ENCODE data around the gene TBXAS1. TPM values are rescaled to one million over a fixed set of nuclear protein-coding genes. Genes with fewer than 3 reads are reported as not detected.

The TBXAS1 gene
- total RNA-seq, 4 donors from 2014 or later, result 23.0 to 128 (median 47.3) TPM

DNA sequence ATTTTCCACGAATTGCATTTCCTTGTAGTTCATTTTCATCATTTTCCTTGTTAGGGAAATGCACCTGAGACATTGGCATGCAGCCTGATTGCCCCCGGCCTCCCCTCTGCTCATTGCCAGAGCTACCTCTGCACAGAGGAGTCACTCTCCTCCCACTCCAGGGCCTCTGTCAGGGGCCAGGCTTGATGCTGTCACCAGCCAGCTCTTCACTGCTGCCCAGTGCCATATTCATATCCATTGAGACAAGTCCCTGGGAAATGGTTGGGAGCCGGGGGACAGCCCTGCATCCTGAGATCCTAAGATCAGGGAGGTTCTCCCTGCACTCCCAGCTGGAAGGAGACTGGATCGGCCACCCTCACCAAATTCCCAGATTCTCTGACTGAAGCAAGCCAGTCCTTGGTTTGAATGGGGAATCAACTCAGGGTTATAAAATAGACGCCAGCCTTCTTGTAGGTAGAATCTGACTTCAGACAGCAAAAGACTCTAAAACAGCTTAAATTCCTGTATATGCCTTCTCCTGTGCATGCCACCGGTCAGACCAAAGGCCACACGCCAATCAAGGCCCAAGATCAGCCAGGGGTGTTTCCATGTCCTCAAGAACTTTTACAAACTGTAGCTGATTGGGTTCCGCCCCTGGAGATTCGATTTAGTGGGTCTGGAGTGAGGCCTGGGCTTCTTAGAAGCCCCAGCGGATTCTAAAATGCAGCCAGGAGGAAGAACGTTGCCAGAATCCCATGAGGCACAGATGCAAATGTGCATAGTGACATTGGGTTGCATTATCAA, 147.2 kb downstream of the TBXAS1 start:
- TF ChIP-seq, protein P1, sequence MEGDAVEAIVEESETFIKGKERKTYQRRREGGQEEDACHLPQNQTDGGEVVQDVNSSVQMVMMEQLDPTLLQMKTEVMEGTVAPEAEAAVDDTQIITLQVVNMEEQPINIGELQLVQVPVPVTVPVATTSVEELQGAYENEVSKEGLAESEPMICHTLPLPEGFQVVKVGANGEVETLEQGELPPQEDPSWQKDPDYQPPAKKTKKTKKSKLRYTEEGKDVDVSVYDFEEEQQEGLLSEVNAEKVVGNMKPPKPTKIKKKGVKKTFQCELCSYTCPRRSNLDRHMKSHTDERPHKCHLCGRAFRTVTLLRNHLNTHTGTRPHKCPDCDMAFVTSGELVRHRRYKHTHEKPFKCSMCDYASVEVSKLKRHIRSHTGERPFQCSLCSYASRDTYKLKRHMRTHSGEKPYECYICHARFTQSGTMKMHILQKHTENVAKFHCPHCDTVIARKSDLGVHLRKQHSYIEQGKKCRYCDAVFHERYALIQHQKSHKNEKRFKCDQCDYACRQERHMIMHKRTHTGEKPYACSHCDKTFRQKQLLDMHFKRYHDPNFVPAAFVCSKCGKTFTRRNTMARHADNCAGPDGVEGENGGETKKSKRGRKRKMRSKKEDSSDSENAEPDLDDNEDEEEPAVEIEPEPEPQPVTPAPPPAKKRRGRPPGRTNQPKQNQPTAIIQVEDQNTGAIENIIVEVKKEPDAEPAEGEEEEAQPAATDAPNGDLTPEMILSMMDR (IDR thresholded peaks at IDR 0.05; ENCODE audit: low read depth), result no peak

DNA sequence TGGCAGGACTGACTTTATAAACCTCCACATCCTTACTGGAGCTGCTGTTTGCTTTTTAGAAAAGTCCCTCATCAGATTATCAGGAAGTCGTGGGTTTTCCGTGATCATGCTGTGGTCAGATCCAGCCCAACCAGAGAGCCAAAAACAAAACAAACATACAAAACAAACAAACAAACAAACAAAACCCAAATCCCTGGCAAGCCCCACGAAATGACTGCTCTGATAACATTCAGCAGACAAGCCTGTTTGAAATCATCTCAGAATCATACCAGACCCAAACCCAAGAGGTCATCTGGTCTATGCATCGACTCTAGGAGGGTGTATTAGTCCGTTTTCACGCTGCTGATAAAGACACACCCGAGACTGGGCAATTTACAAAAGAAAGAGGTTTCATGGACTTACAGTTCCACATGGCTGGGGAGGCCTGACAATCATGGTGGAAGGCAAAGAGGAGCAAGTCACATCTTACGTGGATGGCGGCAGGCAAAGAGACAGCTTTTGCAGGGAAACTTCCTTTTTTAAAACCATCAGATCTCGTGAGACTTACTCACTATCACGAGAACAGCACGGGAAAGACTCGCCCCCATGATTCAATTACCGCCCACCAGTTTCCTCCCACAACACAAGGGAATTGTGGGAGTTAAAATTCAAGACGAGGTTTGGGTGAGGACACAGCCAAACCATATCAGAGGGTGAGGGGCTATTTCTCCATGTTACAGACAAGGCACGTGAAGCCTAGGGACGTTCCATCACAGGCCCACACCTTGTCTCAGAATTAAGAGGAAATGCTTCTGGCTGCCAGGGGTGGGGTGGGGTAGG, 148.0 kb downstream of the TBXAS1 start:
- TF ChIP-seq, protein P1 (IDR thresholded peaks at IDR 0.05; ENCODE audit: low read depth), result no peak

DNA sequence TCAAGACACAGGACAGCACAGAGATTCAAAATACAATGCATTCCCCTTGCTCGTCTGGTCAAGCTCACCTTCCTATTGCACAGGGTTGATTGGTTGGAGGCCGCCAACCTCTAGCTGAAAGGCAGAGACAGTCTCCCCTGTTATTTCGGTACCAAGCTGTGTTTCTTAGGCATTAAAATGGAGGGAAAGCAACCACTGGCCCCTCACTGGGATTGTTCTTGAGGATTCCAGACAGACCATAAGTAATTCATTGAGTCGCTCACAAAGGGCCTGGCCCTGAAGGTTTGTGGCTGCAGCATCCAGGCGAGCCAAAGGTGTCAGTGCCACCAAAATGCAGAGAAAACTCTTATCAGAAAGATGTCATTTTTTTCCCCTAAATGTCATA, 152.4 kb downstream of the TBXAS1 start:
- TF ChIP-seq, protein P1 (IDR thresholded peaks at IDR 0.05; ENCODE audit: low read depth), result no peak

DNA sequence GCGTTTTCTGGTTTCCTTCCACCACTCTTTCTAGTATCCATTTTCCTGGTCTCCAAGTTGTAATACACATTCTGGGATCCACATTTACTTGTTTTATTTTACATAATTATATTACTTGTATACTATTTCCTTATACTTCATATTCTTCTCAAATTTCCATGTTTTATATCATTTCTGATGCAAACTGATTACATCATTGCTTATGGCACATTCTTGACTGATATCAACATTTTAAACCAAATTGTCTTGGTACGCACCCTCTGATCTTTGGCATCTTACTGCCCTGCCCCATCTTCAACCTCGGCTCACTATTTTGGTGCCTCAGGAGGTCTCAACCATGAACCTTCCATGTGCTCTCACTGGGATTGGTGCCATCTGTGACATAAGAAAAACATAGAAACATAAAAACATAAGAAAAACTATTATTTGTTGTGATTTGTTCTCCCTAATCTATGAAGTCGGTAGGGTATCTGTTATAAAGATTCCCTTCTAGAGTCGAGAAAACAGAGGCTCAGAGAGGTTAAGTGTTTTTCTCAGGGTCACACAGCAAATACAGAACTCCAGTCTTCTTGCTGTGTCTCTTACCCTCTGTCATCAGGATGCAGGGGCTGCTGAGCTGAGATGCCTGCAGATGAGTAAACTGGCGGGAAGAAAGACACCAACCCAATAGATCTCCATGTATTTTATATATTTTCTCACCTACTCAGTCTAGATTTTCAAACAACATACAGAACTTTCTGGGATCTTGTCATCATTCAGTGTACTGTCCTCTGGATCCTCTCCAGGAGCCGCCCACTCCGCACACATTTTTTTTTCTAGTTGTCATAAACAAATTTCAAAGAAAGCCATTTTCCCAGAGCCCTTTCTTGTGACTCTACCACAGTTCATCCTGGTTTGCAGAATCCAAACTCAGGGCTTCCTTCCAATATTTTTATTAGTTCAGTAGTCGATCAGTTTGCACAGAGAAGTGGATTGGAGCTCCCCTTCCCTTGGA, 154.2 kb downstream of the TBXAS1 start:
- TF ChIP-seq, protein P1 (IDR thresholded peaks at IDR 0.05; ENCODE audit: low read depth), result no peak

DNA sequence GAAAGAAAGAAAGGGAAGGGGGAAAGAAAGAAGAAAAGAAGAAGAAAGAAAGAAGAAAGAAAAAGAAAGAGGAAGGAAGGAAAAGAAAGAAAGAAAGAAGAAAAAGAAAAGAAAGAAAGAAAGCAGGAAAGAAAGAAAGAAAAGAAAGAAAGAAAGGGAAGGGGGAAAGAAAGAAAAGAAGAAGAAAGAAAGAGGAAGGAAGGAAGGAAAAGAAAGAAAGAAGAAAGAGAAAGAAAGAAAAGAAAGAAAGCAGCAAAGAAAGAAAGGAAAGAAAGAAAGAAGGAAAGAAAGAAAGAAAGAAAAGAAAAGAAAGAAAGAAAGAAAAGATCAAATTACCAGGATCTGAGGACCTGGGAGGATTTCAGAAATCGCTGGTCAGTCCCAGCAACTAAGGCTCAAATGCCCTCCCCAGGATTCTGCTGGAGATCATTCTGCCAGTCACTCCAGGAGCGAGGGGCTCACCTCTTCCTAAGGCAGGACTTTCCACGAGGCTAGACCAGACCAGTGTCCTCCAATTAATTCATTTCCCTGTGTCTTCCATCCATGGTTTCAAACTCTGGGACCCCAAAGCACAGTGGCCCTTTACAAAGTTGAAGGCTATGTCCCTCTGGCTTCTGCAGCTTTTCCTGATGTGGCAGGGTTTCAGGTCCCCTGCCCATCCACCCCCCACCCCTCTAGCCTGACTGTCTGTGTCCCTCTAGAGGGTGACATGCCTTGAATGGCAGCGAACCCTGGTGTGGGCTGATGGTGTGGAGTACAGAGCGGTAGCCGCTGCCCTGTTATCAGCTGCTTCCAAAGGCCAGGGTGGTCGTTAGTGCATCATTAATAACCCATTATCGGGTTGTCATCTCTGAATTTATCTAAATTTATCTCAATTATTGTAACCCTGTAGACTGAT, 155.8 kb downstream of the TBXAS1 start:
- TF ChIP-seq, protein P1 (IDR thresholded peaks at IDR 0.05; ENCODE audit: low read depth), result no peak

DNA sequence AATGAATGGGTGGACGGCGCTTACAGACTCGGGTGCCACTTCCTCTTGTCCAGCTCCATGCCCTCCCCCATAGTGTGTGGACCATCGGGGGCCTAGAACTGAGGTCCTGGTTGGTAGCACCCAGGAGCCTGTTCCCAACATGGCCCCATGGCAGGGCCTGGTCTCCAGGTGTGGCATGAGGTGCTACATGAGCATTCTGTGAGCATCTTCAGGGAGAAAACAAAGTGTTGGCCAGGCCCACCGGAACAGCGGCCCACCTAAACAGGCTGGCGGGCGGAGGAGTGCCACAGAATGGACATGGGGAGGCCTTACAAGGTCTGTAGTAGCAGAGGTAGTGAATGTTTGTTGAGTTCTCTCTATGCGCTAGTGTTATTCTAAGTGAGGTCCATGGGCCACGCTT, 156.7 kb downstream of the TBXAS1 start:
- TF ChIP-seq, protein P1 (IDR thresholded peaks at IDR 0.05; ENCODE audit: low read depth), result no peak
